Measurements from ENCODE around the gene COL18A1. TPM values are rescaled to one million over a fixed set of nuclear protein-coding genes. Genes with fewer than 3 reads are reported as not detected.

Gene COL18A1
- total and polyA plus RNA-seq, 3 donors from 2014 or later: 53.2 to 165 (median 111) TPM

DNA sequence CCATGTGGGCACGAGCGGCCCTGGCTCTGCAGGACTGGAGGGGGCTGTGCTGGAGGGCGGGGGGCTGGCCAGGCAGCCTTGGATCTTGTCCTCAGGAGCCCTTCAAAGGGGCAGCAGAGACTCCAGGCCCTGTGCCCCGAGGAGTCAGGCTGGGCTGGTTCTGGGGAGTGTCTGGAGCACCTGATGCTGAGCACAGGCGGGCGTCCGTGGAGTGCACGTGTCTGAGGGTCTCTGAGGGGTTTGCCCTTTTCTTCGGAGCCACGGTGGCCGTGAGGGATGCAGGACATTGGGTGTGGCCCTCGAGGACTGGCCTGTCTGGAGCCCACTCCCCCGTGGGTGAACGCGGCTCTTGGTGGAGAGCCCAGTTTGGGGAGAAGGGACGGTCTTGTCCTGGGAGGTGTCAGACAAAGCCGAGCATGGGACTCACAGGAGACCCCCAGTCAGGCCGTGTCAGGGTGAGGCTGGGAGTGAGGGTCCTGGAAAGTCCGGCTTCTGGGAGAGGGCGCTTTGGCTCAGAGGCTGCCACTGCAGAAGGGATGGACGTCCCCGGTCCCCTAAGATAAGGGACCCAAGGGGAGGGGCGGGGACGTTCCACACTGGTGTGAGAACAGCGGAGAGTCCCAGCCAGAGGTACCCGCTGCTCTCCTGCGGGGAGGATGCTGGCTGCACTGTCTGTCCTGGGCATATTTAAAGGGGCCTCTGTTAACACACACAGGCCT is 60.8 kb downstream of the COL18A1 start:
- no peak overlapping the region for H3K27ac ChIP-seq
- intact Hi-C loops (cut with DNase I; ENCODE audit: low total_unique reads): no loop called here
- H3K4me1 ChIP-seq: peaks cover 9% of the 10 kb centered on the region
- no peak for TF ChIP-seq POLR2A (IDR thresholded peaks at IDR 0.05)
- TF ChIP-seq, protein P1, sequence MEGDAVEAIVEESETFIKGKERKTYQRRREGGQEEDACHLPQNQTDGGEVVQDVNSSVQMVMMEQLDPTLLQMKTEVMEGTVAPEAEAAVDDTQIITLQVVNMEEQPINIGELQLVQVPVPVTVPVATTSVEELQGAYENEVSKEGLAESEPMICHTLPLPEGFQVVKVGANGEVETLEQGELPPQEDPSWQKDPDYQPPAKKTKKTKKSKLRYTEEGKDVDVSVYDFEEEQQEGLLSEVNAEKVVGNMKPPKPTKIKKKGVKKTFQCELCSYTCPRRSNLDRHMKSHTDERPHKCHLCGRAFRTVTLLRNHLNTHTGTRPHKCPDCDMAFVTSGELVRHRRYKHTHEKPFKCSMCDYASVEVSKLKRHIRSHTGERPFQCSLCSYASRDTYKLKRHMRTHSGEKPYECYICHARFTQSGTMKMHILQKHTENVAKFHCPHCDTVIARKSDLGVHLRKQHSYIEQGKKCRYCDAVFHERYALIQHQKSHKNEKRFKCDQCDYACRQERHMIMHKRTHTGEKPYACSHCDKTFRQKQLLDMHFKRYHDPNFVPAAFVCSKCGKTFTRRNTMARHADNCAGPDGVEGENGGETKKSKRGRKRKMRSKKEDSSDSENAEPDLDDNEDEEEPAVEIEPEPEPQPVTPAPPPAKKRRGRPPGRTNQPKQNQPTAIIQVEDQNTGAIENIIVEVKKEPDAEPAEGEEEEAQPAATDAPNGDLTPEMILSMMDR (IDR thresholded peaks at IDR 0.05): no peak
- no peak for DNase-seq
- H3K9me3 ChIP-seq: no peaks in the 10 kb centered on the region
- WGBS, 2 donors: 73 to 93% methylated on average over 11 to 27 of the region's 27 CpGs
- no peak overlapping the region for H3K4me3 ChIP-seq
- no peaks in the 10 kb centered on the region for H3K27me3 ChIP-seq
- H3K36me3 ChIP-seq (ENCODE audit: low read depth, missing control alignments): no peaks in the 10 kb centered on the region

DNA sequence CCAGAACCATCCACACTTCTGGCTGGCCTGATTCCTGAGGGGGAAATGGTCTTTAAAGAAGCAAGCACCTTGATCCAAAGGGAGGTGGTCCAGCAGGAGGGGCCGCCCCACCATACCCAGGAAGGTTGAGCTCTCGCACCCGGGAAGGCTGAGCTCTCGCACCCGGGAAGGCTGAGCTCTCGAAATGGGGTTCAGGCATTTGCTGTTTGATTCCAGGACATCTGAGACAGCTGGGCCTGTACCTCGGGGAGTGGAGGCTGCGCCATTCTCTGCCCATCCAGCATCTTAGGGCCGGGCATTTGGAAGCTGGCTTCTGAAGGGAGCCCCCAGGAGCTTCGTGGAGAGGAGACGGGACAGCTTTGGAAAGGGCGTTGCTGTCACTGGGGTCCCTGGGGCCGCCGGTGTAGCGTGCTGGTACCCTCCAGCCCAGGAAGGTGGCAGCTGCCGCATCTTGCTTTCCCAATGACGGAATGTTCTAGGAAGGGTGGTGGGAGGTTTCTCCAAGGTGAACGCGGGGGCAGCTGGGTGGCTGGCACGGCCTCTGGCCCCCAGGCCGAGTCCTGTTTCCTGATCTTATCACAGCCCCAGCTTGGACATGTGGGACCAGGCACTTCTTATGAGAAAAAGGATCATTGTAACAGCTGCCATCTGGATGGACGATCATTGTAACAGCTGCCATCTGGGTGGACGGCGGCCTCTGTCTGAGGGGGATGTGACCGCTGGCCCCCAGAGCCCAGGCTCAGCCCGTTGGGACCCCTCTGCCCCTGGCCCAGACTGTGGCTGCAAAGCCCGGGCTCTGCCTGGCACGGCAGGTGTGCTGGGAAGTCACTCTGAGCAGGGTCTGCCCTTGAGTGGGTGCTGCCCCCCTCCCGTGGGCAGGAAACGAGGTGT is 61.6 kb downstream of the COL18A1 start:
- peaks cover 17% of the 10 kb centered on the region for H3K4me1 ChIP-seq
- H3K9me3 ChIP-seq: no peaks in the 10 kb centered on the region
- DNase-seq: no peak
- TF ChIP-seq, protein P1 (IDR thresholded peaks at IDR 0.05): no peak
- TF ChIP-seq POLR2A (IDR thresholded peaks at IDR 0.05): no peak
- no peak overlapping the region for H3K4me3 ChIP-seq
- WGBS, 2 donors: 84 to 90% methylated on average over 6 to 30 of the region's 30 CpGs
- no peaks in the 10 kb centered on the region for H3K36me3 ChIP-seq (ENCODE audit: low read depth, missing control alignments)
- H3K27me3 ChIP-seq: no peaks in the 10 kb centered on the region
- H3K27ac ChIP-seq: no peak overlapping the region
- intact Hi-C loops (cut with DNase I; ENCODE audit: low total_unique reads): no loop called here

DNA sequence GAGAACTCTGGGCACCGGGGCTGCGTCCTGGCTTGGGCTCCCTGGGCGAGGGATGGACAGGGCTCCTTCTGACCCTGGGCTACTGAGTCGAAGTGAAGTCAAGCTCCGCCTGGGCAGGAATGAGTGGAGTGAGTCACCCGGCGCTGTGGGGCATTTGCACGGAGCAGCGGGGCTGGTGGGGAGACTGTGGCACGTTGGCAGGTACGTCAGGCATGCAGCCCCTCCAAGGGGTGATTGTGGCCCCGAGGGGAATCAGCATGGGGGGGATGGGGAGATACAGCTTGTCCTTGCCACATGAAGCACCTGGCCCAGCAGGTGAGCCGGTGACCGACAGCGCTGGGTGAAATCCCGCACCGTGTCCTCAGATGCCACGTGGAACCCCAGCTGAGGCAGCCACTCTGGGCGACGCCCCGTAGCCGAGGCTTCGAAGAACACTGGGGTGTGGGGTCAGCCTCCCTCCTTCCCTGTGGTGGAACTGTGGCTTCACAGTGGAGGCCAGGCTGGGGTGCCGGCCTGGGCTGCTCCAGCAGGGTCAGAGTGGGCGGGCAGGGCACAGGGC is 62.3 kb downstream of the COL18A1 start:
- Histone ChIP-seq H3K4me1 (peaks cover 24% of the 10 kb centered on the region), H3K27me3 (no peaks in the 10 kb centered on the region), H3K9me3 (no peaks in the 10 kb centered on the region), H3K36me3 (ENCODE audit: low read depth, missing control alignments) (no peaks in the 10 kb centered on the region), H3K4me3 (no peak overlapping the region), H3K27ac (no peak overlapping the region)
- TF ChIP-seq, protein P1 (IDR thresholded peaks at IDR 0.05): no peak
- TF ChIP-seq POLR2A (IDR thresholded peaks at IDR 0.05): no peak
- DNase-seq: no peak
- intact Hi-C loops (cut with DNase I; ENCODE audit: low total_unique reads): no loop called here
- 92 to 93% methylated on average over 10 to 25 of the region's 25 CpGs for whole genome bisulfite sequencing, 2 donors

DNA sequence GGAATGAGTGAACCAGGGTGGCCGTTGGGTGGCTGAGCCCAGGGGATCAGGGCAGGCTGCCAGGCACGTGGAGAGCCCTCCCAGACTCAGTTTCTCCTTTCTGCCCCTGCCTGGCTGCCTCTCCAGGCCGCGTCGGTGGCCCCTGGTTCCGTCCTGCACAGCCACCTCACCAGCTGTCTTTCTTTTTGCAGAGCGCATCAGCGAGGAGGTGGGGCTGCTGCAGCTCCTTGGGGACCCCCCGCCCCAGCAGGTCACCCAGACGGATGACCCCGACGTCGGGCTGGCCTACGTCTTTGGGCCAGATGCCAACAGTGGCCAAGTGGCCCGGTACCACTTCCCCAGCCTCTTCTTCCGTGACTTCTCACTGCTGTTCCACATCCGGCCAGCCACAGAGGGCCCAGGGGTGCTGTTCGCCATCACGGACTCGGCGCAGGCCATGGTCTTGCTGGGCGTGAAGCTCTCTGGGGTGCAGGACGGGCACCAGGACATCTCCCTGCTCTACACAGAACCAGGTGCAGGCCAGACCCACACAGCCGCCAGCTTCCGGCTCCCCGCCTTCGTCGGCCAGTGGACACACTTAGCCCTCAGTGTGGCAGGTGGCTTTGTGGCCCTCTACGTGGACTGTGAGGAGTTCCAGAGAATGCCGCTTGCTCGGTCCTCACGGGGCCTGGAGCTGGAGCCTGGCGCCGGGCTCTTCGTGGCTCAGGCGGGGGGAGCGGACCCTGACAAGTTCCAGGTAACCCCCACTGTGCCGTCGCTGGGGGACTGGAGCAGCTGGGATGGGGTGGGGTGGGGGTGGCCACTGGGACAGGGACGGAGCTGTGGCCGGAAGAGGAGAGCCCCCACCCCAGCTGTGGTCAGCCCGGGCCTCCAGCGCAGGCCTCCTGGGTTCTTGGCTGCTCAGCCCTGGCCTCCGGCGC is 63.3 kb downstream of the COL18A1 start:
- Histone ChIP-seq H3K9me3 (no peaks in the 10 kb centered on the region), H3K36me3 (ENCODE audit: low read depth, missing control alignments) (no peaks in the 10 kb centered on the region), H3K27ac (no peak overlapping the region), H3K27me3 (no peaks in the 10 kb centered on the region), H3K4me3 (no peak overlapping the region), H3K4me1 (peaks cover 25% of the 10 kb centered on the region)
- no peak for TF ChIP-seq POLR2A (IDR thresholded peaks at IDR 0.05)
- TF ChIP-seq, protein P1 (IDR thresholded peaks at IDR 0.05): no peak
- no peak for DNase-seq
- intact Hi-C loops (cut with DNase I; ENCODE audit: low total_unique reads): no loop called here
- WGBS, 2 donors: 91 to 93% methylated on average over 30 to 45 of the region's 45 CpGs
